Left cardiac atrium (tissue), 4 donors: ENCODE measurements around the gene NPBWR2. TPM values are rescaled to one million over a fixed set of nuclear protein-coding genes. Genes with fewer than 3 reads are reported as not detected.
"Not testable (repeated sequence)": the region's sequence is repeated elsewhere in the genome, so short reads cannot be mapped to it uniquely, and the experiment has no call there.

ENCODE experiments used
- ATAC-seq, 2 donors: fragments of 200-7000 bp; cut with Tn5 transposase; one replicate each; pipeline ENCODE4 v1.9.1; 2020; ENCODE audit warnings: mild to moderate bottlenecking in 2 of 2, moderate library complexity in 2 of 2
- DNase-seq: peaks from one replicate; pipeline ENCODE4 v3.0.0-alpha.2; 2020
- intact Hi-C, 2 donors: fragments of 100-400 bp; cut with DNase I; formaldehyde crosslinking; loops; one replicate each; pipeline versions ENCODE4 v1.14.1 to v1.15.1; 2022 to 2023
- total RNA-seq, 2 donors: library from RNA; stranded (reverse); fragmentation: NEBNext Ultra II Directional; extraction: Animal tissue kit (Norgen Biotek cat#: 25700); gene quantifications; one replicate each; pipeline ENCODE4 v1.2.1, GENCODE V29; 2021
- donor health status: DM: no; HTN: yes; CAD: no.
- donor health status: DM: no; HTN: yes; CAD: no; lungs with severe emphysema.
- donor health status: DM: yes; HTN: yes; CAD: no.
- donor health status: Dilated cardiomyopathy.

NPBWR2 gene
- total RNA-seq, 2 donors from 2014 or later: not detected

GRCh38 chr20:64123517-64123916 lies 16.2 kb upstream of the NPBWR2 start:
- ATAC-seq, DNase-seq, intact Hi-C loops: not testable (repeated sequence)

GRCh38 chr20:64122927-64123326 lies 15.6 kb upstream of the NPBWR2 start:
- intact Hi-C loops, ATAC-seq, DNase-seq: not testable (repeated sequence)

- DNase-seq (peak; percentile 3), ATAC-seq (no peak)
- intact Hi-C loops: loop anchor here in 1 of 2 donors (2.0 kb wide), 1 partner anchor 81 kb away; no protein-coding TSS in a partner anchor
Measured at GRCh38 chr20:64121586-64121985, 14.2 kb upstream of the NPBWR2 start.

- DNase-seq (peak; percentile 21), ATAC-seq (peak in 1 of 2 donors; percentile 23)
- intact Hi-C loops: loop anchor here in 1 of 2 donors (1.0 to 2.0 kb wide), 2 partner anchors 37 to 79 kb away; no protein-coding TSS in a partner anchor
Measured at GRCh38 chr20:64119681-64120341, 12.4 kb upstream of the NPBWR2 start.

GRCh38 chr20:64119301-64119680 lies 11.9 kb upstream of the NPBWR2 start:
- DNase-seq (no peak), ATAC-seq (no peak)
- intact Hi-C loops: no loop called here

- DNase-seq, intact Hi-C loops, ATAC-seq: not testable (repeated sequence)
Measured at GRCh38 chr20:64117432-64117777, 10.0 kb upstream of the NPBWR2 start.

- DNase-seq (peak; percentile 15), ATAC-seq (no peak)
- intact Hi-C loops: no loop called here
Measured at GRCh38 chr20:64116541-64117431, 9.4 kb upstream of the NPBWR2 start.

GRCh38 chr20:64116016-64116415 lies 8.7 kb upstream of the NPBWR2 start:
- DNase-seq (peak; percentile 7), ATAC-seq (no peak)
- intact Hi-C loops: no loop called here

- intact Hi-C loops: no loop called here
- DNase-seq: no peak
- no peak for ATAC-seq
Measured at GRCh38 chr20:64115171-64115911, 8.0 kb upstream of the NPBWR2 start.

GRCh38 chr20:64114356-64114971 lies 7.1 kb upstream of the NPBWR2 start:
- DNase-seq: no peak
- ATAC-seq: no peak
- intact Hi-C loops: no loop called here

GRCh38 chr20:64113796-64114355 lies 6.5 kb upstream of the NPBWR2 start:
- DNase-seq: peak; percentile 18
- intact Hi-C loops: no loop called here
- ATAC-seq: no peak

- ATAC-seq (no peak), DNase-seq (no peak)
- intact Hi-C loops: no loop called here
Measured at GRCh38 chr20:64113444-64113775, 6.0 kb upstream of the NPBWR2 start.

GRCh38 chr20:64112691-64113443 lies 5.5 kb upstream of the NPBWR2 start:
- intact Hi-C loops: no loop called here
- no peak for DNase-seq

GRCh38 chr20:64111841-64112641 lies 4.7 kb upstream of the NPBWR2 start:
- intact Hi-C loops: no loop called here
- ATAC-seq (no peak), DNase-seq (no peak)

More at GRCh38 chr20:64112691-64113443, 5.5 kb upstream of the NPBWR2 start:
- ATAC-seq: no peak

GRCh38 chr20:64110411-64111068 lies 3.2 kb upstream of the NPBWR2 start:
- intact Hi-C loops: no loop called here
- DNase-seq: no peak
- ATAC-seq: no peak

- DNase-seq (no peak), ATAC-seq (no peak)
- intact Hi-C loops: no loop called here
Measured at GRCh38 chr20:64109831-64110391, 2.5 kb upstream of the NPBWR2 start.
